GM19240 (cell line): Measurements from ENCODE around the gene PRSS27.

Source experiments
- DNase-seq: peaks from one replicate; pipeline ENCODE4 v3.0.0; 2011; ENCODE audit warnings: low spot score; ENCODE audit not compliant: insufficient read length

The PRSS27 gene

DNA sequence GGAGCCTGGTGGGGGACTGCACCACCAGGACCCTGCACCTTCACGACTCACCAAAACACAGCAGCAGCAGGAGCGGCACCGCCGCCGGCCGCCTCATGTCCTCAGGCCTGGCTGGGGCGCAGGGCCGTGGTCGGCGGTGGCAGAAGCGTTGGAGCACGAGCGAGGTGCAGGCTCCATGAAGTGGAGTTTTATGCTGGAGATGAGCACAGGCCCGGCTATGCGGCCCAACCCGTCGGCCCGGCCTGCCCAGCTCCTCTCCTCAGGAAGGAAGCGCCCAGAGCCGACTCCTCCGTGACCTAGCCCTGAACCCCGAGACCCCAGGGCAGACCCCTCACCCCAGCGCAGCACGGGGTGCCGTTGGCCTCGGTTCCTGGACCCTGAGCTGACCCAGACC is at the start of gene PRSS27:
Gene PRSS27 (minus strand): TSS at position 161 of the 394 bp plus-strand sequence. CDS start 64 bp downstream, at position 97.
- no peak for DNase-seq

DNA sequence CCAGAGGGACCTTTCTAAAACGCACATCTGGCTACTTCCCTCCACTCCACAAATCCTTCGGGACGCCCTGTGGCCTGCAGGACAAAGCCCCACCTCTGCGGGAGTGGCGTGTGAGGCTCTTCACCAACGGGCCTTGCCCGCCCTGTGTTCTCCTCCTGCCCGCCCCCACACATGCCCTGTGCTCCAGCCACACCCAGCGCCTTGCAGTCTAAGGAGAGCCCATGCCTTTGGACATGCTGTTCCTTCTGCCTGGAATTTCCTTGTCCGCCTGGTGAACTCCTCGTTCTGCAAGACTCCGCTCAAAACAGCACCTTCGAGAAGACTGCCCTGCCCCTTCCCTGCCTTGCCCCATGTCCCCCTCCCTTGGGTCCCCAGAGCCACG is 49.6 kb upstream of the PRSS27 start:
- DNase-seq = no peak

DNA sequence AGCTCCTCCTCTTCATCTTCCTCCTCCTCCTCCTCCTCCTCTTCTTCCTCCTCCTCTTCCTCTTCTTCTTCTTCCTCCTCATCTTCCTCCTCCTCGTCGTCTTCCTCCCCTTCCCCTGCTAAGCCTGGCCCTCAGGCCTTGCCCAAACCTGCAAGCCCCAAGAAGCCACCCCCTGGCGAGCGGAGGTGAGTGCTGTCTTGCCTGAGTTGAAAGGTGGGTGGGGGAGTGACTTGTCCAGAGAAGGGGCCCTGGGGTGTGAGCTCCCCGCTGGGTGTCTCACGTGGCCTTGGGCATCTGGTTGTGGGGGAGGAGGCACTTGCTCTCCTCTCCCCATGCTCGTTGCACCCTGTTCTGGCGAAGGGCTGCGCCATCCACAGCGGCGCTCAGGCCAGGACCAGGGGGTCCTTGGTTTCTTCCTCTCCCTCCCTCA is 49.1 kb upstream of the PRSS27 start:
- DNase-seq = no peak

DNA sequence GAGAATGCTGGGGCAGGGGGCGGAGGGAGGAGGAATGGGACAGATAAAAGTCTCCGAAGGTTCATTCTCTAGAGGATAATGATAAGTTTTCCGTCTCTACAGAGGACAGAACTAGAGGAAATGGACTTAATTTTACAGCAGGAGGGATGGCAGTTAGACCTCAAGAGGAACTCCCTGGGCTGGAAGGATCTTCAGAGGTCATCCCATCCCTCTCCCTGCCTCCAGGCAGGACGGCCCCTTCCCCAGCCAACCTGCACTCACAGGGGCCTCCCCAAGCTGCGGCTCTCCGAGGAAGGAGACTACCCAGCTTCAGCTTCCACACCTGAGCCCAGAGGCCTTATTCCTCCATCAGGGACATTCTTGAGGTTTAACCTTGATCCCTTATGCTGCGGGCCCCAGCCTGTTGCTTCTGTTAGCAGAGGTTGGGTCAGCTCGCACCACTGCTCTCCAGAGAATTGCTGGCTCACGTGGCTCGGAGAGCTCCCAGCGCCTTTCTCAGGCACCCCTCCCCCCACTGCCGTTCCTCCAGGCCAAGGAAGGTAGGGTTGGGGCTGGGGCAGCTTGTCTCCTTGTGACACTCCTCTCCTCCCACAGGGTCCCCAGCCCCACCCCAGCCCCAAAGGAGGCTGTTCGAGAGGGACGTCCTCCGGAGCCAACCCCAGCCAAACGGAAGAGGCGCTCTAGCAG is 48.5 kb upstream of the PRSS27 start:
- DNase-seq = no peak

DNA sequence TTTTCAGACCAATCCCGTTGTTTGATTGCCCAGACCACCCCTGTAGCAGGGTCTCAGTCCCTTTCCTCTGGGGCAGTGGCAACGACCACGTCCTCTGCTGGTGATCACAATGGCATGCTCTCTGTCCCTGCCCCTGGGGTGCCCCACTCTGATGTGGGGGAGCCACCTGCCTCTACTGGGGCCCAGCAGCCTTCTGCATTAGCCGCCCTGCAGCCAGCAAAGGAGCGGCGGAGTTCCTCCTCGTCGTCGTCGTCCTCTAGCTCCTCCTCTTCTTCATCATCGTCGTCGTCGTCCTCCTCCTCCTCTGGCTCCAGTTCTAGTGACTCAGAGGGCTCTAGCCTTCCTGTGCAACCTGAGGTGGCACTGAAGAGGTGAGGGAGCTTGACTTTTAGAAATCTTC is 47.9 kb upstream of the PRSS27 start:
- no peak for DNase-seq

DNA sequence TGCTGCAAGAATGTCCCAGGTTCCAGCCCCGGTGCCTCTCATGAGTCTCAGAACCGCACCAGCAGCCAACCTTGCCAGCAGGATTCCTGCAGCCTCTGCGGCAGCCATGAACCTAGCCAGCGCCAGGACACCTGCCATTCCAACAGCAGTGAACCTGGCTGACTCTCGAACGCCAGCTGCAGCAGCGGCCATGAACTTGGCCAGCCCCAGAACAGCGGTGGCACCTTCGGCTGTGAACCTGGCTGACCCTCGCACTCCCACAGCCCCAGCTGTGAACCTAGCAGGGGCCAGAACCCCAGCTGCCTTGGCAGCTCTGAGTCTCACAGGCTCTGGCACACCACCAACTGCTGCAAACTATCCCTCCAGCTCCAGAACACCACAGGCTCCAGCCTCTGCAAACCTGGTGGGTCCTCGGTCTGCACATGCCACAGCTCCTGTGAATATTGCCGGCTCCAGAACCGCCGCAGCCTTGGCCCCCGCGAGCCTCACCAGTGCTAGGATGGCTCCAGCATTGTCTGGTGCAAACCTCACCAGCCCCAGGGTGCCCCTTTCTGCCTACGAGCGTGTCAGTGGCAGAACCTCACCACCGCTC is 47.2 kb upstream of the PRSS27 start:
- DNase-seq = no peak

DNA sequence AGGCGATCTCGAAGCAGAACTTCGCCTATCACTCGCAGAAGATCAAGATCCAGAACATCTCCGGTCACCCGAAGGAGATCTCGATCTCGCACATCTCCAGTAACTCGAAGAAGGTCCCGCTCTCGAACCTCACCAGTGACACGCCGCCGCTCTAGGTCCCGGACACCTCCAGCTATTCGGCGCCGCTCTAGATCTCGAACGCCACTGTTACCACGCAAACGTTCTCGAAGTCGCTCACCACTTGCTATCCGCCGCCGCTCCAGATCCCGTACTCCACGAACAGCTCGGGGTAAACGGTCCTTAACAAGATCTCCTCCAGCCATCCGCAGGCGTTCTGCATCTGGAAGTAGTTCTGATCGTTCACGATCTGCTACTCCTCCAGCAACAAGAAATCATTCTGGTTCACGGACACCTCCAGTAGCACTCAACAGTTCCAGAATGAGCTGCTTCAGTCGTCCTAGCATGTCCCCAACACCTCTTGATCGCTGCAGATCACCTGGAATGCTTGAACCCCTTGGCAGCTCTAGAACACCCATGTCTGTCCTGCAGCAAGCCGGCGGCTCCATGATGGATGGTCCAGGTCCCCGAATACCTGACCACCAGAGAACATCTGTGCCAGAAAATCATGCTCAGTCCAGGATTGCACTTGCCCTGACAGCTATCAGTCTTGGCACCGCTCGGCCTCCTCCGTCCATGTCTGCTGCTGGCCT is 46.6 kb upstream of the PRSS27 start:
- no peak for DNase-seq

DNA sequence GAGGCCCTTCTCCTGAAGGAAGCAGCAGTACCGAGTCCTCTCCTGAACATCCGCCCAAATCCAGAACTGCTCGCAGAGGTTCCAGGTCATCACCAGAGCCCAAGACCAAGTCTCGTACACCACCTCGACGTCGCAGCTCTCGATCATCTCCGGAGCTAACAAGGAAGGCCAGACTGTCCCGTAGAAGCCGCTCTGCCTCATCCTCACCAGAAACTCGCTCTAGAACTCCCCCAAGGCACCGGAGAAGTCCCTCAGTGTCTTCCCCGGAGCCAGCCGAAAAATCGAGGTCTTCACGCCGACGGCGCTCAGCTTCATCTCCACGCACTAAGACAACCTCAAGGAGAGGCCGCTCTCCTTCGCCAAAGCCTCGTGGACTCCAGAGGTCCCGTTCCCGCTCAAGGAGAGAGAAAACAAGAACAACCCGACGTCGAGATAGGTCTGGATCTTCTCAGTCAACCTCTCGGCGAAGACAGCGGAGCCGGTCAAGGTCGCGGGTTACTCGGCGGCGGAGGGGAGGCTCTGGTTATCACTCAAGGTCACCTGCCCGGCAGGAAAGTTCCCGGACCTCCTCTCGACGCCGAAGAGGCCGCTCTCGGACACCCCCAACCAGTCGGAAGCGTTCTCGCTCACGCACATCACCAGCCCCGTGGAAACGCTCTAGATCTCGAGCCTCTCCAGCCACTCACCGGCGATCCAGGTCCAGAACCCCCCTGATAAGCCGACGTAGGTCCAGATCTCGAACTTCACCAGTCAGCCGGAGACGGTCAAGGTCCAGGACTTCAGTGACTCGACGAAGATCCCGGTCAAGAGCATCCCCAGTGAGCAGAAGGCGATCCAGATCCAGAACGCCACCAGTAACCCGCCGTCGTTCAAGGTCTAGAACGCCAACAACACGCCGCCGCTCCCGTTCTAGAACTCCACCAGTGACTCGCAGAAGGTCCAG is 45.7 kb upstream of the PRSS27 start:
- DNase-seq = no peak

DNA sequence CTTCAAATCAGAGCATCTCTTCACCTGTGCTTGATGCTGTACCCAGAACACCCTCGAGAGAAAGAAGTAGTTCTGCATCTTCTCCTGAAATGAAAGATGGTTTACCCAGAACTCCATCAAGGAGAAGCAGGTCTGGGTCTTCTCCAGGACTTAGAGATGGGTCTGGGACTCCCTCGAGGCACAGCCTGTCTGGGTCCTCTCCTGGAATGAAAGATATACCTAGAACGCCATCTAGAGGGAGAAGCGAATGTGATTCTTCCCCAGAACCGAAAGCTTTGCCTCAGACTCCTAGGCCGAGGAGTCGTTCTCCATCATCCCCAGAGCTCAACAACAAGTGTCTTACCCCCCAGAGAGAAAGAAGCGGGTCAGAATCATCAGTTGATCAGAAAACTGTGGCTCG is 44.7 kb upstream of the PRSS27 start:
- no peak for DNase-seq

DNA sequence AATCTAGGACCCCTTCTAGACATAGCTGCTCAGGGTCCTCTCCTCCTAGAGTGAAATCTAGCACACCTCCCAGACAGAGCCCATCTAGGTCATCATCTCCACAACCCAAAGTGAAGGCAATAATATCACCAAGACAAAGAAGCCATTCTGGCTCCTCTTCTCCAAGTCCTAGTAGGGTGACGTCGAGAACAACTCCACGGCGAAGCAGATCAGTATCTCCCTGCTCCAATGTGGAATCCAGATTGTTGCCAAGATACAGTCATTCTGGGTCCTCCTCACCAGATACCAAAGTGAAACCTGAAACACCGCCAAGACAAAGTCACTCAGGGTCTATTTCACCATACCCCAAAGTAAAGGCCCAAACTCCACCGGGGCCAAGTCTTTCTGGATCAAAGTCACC is 43.1 kb upstream of the PRSS27 start:
- no peak for DNase-seq

DNA sequence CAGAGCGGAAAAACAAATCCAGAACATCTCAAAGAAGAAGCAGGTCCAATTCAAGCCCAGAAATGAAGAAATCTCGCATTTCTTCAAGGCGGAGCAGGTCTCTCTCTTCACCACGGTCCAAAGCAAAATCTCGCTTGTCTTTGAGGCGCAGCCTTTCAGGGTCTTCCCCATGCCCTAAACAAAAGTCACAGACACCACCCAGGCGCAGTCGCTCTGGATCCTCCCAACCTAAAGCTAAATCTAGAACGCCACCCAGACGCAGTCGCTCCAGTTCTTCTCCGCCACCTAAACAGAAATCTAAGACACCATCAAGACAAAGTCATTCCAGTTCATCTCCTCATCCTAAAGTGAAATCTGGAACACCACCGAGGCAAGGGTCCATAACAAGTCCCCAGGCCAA is 42.7 kb upstream of the PRSS27 start:
- DNase-seq = no peak

DNA sequence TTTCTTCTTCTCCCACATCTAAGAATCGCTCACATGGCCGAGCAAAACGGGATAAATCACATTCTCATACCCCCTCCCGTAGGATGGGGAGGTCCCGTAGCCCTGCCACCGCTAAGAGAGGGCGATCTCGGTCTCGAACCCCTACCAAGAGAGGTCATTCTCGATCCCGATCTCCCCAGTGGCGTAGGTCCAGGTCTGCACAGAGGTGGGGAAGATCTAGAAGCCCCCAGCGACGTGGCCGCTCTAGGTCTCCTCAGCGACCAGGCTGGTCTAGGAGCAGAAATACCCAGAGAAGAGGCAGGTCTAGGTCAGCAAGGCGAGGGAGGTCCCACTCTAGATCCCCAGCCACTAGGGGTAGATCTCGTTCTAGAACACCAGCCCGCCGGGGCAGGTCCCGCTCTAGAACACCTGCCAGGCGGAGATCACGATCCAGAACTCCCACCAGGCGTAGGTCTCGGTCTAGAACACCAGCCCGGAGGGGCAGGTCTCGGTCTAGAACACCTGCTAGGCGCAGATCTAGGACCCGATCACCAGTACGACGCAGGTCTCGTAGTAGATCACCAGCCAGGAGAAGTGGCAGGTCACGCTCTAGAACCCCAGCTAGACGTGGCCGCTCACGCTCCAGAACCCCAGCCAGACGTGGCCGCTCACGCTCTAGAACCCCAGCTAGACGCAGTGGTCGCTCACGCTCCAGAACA is 42.0 kb upstream of the PRSS27 start:
- no peak for DNase-seq

DNA sequence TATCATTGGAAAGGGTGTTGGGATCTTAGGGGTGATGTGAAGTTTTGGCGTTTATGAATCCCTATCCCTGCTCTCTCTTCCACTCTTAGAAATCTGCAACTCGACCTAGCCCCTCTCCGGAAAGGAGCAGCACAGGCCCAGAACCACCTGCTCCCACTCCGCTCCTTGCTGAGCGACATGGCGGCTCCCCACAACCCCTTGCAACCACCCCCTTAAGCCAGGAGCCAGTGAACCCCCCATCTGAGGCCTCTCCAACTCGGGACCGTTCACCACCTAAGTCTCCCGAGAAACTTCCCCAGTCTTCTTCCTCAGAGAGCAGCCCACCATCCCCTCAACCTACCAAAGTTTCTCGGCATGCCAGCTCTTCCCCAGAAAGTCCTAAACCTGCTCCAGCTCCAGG is 41.4 kb upstream of the PRSS27 start:
- DNase-seq = no peak

DNA sequence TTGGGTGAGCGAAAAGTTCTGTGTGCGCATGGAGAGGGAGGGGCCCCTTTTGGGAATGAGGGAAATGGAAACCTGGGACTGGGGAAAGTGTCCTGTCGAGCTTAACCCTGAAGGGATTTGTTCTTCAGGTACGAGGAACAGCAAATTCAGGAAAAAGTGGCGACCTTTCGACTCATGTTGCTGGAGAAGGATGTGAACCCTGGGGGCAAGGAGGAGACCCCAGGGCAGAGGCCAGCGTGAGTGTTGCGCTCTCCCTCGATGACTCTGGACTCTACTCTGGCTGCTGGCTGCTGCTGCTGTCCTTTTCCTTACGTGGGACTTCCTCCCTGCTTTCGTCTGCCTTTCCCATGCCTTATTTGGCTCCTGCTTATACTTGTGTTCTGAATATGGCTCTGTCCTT is 37.3 kb upstream of the PRSS27 start:
- DNase-seq = no peak

DNA sequence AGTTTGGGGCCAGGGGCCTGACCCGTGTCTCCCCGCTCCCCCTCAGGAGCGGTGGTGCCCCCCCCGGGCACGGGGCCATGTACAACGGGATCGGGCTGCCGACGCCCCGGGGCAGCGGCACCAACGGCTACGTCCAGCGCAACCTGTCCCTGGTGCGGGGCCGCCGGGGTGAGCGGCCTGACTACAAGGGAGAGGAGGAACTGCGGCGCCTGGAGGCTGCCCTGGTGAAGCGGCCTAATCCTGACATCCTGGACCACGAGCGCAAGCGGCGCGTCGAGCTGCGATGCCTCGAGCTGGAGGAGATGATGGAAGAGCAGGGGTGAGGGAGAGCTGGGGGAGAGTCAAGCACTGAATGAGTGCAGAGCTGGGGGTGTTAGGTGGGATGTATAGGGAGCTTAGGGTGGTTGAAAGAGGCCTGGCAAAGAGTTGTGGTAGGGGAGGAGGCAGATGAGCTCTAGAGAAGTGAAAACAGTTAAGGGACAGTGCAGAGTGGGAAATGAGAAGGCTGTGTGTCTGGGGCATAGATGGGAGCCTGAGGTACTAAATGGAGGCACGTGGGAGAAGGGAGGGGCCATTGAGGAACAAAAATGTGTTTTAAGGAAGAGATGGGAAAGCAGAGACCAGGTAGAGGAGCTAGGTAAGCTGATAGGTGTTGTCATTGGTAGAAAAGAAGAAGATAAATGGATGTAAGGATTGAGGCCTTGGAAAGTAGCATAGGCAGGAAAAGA is 36.4 kb upstream of the PRSS27 start:
- no peak for DNase-seq

DNA sequence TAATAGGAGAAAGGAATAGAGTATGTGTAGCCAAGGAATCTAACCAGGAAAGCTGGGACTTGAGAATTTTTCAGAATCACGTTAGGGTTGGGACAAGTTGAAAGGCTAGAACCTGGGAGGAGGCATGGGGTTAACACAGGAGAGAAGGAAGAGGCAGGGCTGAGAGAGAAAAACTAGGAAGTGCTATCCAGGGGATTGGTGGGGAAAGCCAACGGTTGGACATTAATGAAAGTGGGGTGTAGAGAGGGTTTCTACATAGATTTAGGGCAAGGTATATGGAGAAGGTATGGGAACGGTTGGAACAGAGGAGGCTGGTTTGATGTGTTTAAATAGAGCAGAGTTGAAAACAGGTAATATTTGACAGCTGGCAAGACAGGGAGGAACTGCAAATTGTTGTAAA is 35.1 kb upstream of the PRSS27 start:
- DNase-seq = no peak

DNA sequence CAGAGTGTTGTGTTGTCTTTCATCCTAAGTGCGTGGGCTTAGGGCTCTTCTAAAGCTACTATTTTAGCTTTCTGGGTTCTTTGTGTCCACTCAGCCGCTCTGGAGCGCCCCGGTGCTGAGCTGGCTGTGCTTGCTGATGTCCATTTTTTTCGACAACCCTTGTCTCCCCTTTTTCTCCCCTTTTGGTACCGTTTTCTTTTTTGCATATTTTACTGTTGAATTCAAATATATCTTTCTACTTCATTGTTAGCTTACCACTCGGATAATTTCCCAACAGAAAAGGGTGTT is 33.7 kb upstream of the PRSS27 start:
- no peak for DNase-seq

DNA sequence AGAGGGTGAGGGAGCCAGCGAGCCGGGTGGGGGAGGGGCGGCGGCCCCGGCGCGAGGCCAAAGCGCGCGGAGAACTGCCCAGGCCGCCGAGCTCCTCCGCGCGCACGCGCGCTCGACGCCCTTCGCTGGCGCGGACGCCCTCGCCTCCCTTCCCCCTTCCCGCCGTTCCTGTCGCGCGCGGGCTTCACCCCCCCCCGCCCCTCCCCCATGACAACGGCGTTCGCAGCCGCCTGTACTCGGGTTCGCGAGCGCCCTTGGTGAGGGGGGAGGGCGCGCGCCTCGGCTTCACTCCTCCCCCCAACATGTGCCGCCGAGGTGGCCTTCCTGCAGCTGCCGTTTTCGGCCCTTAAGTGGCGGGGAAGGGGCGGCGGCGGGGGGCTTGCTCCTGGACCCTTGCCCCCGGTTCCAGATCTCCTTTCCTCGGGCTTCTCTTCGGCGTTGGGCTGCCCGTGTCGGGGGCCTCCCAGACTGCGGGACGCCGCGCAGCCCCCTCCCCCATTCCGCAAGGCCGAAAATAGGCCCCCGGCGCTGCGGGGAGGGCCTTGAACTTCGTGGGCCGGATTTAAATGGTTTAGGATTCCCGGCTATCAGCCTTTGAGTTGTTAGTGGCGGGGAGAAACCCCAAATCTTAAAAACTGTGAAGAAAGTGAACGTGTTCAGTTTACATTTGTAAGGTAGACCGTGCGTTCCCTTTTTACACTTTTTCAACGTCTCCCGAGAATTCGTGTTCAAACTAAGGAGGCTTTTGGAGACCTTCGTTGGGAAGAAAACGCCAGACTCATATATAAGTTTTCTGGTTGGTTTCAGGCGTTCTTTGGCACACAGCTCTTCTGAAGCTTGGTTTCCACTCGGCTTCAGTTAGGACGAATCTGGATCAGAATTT is 33.1 kb upstream of the PRSS27 start:
- DNase-seq = peak; percentile 52

DNA sequence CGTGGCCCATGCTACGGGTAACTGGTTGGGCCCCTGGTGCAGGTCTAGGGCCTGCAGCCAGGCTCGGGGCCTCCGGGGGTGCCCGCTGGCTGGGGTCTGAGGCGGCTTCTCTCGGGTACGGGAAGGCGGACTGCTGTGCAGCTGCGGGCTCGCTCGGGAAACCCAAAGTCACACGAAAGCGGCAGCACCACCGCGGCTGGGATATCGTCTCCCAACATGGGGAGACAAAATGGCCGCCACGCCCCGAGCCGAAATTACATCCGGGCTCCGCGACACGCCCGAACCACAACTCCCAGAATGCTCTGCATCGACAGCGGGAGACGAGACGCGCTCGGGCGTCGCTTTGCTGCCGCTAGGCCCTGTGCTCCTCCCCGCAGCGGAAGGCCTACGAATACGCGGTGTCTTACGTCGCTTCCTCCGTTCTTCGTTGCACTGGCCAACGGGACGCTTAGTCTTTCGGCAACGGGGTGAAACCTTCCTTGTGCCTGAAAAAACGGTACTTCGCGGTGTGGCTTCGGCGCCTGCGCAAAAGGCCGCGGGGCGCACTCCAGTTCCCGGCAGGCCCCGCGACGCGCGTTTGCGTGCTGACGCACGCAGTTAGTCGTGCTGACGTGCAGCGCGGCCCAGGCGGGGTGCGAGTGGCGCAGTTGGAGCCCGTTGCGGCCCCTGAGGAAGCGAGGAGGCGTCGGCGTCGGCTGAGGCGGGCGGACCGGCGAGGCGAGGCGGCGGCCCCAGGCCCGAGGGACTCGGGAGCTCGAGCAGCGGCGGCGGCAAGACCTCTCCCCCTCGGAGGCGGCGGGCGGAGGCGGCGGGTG is 32.2 kb upstream of the PRSS27 start, which contains the start of gene SRRM2:
Gene SRRM2 (plus strand): TSS at position 604 of the 815 bp plus-strand sequence. CDS start 3,727 bp downstream, outside the sequence.
- DNase-seq = peak; percentile 98
